Neutrophil (primary cell): Measurements from ENCODE around the gene CRTC2.

Source experiments
- H3K27ac ChIP-seq: fragments of 200-600 bp; sonication (generic); 2 replicates; pipeline ENCODE4 v1.5.1; 2016; ENCODE audit warnings: mild to moderate bottlenecking, moderate library complexity
- H3K27me3 ChIP-seq: fragments of 200-600 bp; sonication (generic); 2 replicates; pipeline ENCODE4 v1.6.0; 2016; ENCODE audit warnings: mild to moderate bottlenecking
- H3K36me3 ChIP-seq: fragments of 200-600 bp; sonication (generic); 2 replicates; pipeline ENCODE4 v1.5.1; 2017
- H3K4me1 ChIP-seq, 2 experiments: fragments of 200-600 bp in 1 of 2; sonication (generic) in 1 of 2; 1 replicate in 1 of 2; 2 replicates in 1 of 2; pipeline versions ENCODE4 v1.5.1 to v1.6.1; 2013 to 2016; ENCODE audit warnings: low read depth in 1 of 2, low read length in 1 of 2, mild to moderate bottlenecking in 1 of 2, moderate library complexity in 1 of 2; ENCODE audit not compliant: control insufficient read depth in 1 of 2, insufficient read depth in 1 of 2
- H3K4me3 ChIP-seq, 2 experiments: fragments of 200-600 bp in 1 of 2; sonication (generic) in 1 of 2; 1 replicate in 1 of 2; 2 replicates in 1 of 2; pipeline ENCODE4 v1.5.1; 2013 to 2016; ENCODE audit warnings: low read depth in 1 of 2, low read length in 1 of 2, mild to moderate bottlenecking in 1 of 2, moderate library complexity in 1 of 2
- H3K9me3 ChIP-seq: fragments of 200-600 bp; sonication (generic); 2 replicates; pipeline ENCODE4 v1.5.1; 2016
- TF ChIP-seq, protein P1 (sequence below): fragments of 200-600 bp; sonication (generic); IDR thresholded peaks from 2 replicates; pipeline ENCODE4 v1.5.1; 2016; ENCODE audit warnings: antibody characterized with exemption

Gene CRTC2

DNA sequence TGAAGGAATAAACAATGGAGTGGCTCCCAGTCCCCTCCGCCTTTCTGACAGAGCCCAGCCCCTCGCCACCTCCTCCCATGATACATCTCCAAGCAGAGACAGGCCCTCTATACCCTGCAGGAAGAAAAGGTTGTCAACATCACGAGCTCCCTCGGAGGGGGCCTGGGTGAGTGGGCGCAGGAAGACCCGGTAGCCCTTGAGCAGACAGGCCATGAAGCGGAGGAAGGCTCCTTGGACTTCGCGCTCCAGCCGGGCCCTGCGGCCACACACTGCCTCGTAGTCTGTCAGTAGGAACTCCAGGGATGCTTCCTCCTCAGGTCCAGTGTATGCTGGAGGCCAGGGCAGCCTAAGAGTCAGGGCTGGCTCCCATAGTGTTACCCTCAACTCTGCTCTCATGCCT, 18.9 kb downstream of the CRTC2 start:
- Histone ChIP-seq H3K27me3 (no peaks in the 10 kb centered on the region), H3K4me1 (peaks cover 18 to 23% of the 10 kb centered on the region in 2 experiments), H3K4me3 (no peak overlapping the region), H3K27ac (peak overlapping the region; percentile 43), H3K36me3 (peaks cover 89% of the 10 kb centered on the region), H3K9me3 (no peaks in the 10 kb centered on the region)
- TF ChIP-seq, protein P1, sequence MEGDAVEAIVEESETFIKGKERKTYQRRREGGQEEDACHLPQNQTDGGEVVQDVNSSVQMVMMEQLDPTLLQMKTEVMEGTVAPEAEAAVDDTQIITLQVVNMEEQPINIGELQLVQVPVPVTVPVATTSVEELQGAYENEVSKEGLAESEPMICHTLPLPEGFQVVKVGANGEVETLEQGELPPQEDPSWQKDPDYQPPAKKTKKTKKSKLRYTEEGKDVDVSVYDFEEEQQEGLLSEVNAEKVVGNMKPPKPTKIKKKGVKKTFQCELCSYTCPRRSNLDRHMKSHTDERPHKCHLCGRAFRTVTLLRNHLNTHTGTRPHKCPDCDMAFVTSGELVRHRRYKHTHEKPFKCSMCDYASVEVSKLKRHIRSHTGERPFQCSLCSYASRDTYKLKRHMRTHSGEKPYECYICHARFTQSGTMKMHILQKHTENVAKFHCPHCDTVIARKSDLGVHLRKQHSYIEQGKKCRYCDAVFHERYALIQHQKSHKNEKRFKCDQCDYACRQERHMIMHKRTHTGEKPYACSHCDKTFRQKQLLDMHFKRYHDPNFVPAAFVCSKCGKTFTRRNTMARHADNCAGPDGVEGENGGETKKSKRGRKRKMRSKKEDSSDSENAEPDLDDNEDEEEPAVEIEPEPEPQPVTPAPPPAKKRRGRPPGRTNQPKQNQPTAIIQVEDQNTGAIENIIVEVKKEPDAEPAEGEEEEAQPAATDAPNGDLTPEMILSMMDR = no peak

DNA sequence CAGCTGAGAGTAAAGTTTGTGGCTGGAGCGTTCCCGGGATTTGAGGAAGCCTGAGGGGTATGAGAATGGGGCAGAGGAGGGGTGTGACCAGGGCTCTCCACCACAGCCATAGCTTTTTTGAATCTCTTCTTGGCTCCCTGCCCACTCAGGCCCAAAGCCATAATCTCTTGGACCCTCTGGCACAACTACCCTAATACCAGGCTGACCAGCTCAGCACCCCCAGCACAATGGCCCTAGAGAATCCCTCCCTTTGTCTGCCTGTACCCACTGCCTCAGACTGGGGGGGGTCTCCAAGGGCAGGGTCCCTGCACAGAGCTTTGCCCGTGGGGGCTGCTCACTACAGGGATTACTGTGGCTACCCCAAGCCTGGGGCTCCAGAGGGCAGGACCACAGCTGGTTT, 19.4 kb downstream of the CRTC2 start:
- H3K27me3 ChIP-seq = no peaks in the 10 kb centered on the region
- no peak overlapping the region for H3K4me3 ChIP-seq
- peaks cover 14 to 19% of the 10 kb centered on the region in 2 experiments for H3K4me1 ChIP-seq
- peak overlapping the region; percentile 43 for H3K27ac ChIP-seq
- H3K9me3 ChIP-seq = no peaks in the 10 kb centered on the region
- TF ChIP-seq, protein P1 = no peak
- peaks cover 93% of the 10 kb centered on the region for H3K36me3 ChIP-seq

DNA sequence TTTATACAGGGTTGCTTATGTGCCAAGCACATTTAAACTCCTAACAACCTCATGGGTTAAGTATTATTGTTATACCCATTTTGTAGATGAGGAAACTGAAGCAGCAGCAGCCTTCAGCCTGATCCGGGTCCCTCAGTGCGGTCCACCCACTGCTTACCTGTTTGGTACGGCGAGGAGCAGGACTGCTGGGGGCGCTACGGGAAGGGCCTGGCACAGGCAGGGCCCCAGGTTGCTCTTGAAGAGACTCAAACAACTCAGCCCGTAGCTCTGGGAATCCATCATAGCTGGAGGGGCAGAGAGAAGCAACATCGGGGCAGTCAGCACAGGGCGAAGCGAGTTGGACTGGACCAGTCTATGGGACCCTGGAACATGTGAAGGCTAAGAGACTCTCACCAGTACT, 21.1 kb downstream of the CRTC2 start:
- TF ChIP-seq, protein P1 = no peak
- H3K4me3 ChIP-seq = no peak overlapping the region
- peaks cover 100% of the 10 kb centered on the region for H3K36me3 ChIP-seq

DNA sequence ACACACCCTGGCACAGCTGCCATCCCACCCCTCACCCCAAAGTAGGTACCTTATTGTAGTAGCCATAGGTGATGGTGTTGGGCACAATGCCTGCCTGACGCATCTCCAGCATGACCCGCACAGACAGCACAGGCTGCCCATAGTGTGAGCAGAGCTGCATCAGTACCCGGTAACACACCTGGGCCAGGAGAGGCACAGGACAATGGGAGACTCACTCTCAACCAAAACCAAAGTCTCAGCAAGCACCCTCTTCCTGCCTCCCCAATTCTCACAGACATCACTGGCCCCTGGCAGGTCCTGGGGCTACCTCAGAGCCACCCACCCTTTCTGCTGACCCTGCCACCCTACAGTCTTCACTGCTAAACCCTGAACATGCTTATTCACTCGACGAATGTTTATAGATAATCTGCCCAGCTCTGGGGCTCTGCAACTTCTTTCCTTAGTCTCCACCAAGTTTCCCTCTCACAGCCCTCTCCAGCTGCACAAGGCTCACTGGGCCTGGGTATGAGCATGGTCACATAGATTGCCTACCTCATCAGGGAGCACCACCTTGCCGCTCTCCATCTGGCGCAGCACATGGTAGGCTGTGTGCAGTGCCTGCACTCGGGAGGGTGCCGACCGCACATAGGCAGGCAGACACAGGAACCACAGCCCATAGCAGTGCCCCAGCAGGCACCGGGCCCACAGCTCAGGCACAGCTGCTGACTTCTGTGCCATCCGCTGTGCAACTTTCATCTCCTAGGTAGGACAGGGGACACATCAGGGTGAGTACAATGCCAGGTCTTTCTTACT, 22.2 kb downstream of the CRTC2 start:
- Histone ChIP-seq H3K9me3 (no peaks in the 10 kb centered on the region), H3K4me3 (no peak overlapping the region), H3K4me1 (no peaks in the 10 kb centered on the region), H3K27ac (no peak overlapping the region), H3K27me3 (no peaks in the 10 kb centered on the region), H3K36me3 (peaks cover 99% of the 10 kb centered on the region)
- TF ChIP-seq, protein P1 = no peak

More for the DNA sequence above, 21.1 kb downstream of the CRTC2 start:
- no peaks in the 10 kb centered on the region for H3K9me3 ChIP-seq
- H3K4me1 ChIP-seq = peaks cover 0 to 4% of the 10 kb centered on the region in 2 experiments
- H3K27me3 ChIP-seq = no peaks in the 10 kb centered on the region
- H3K27ac ChIP-seq = no peak overlapping the region

DNA sequence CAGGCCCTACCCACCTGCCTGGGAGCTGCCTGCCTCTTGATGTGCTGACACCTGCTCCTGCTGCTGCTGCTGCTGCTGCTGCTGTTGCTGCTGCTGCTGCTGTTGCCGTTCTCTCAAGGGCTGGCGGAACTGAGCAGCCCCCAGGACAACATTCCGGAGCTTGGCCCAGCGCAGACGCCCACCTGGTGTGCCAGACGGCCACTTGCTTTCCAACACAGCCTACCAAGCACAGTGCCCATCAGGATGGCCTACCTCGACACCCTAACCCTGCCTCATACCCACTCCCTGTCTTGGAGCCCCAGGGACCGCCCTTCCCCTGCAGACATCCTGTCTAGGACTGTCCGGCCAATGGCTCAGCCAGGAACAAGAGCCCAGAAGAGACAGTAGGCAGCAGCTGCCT, 23.7 kb downstream of the CRTC2 start:
- no peaks in the 10 kb centered on the region for H3K4me1 ChIP-seq
- no peak overlapping the region for H3K4me3 ChIP-seq
- H3K36me3 ChIP-seq = peaks cover 99% of the 10 kb centered on the region
- no peaks in the 10 kb centered on the region for H3K9me3 ChIP-seq
- TF ChIP-seq, protein P1 = no peak
- H3K27me3 ChIP-seq = no peaks in the 10 kb centered on the region
- H3K27ac ChIP-seq = peak overlapping the region; percentile 6
